DOHH2 (cell line): ENCODE results near the gene PLA2G10.

ENCODE experiments used
- H3F3A ChIP-seq: fragments of 200-600 bp; sonication (generic), shearing (Covaris generic); 2 replicates; pipeline ENCODE4 v1.6.0; 2016; ENCODE audit warnings: antibody characterized with exemption, mild to moderate bottlenecking; ENCODE audit not compliant: control insufficient read depth, insufficient read depth
- H3K27ac ChIP-seq: fragments of 200-600 bp; sonication (generic); 2 replicates; pipeline ENCODE4 v1.5.1; 2014; ENCODE audit warnings: low read depth, mild to moderate bottlenecking, low read length, moderate library complexity
- H3K27me3 ChIP-seq: fragments of 200-600 bp; sonication (generic); 2 replicates; pipeline ENCODE4 v1.6.1; 2014; ENCODE audit warnings: mild to moderate bottlenecking, low read length, mixed read lengths; ENCODE audit not compliant: control insufficient read depth
- H3K36me3 ChIP-seq: fragments of 200-600 bp; sonication (generic); 2 replicates; pipeline ENCODE4 v1.6.1; 2014; ENCODE audit warnings: mild to moderate bottlenecking, low read length, moderate library complexity, mixed read lengths; ENCODE audit not compliant: control insufficient read depth
- H3K4me1 ChIP-seq: fragments of 200-600 bp; sonication (generic); 2 replicates; pipeline ENCODE4 v1.6.1; 2014; ENCODE audit warnings: mild to moderate bottlenecking, low read length, mixed read lengths; ENCODE audit not compliant: control insufficient read depth
- H3K4me2 ChIP-seq: fragments of 200-600 bp; sonication (generic); 2 replicates; pipeline ENCODE4 v1.6.0; 2014; ENCODE audit warnings: mild to moderate bottlenecking, low read length, moderate library complexity
- H3K4me3 ChIP-seq: fragments of 200-600 bp; sonication (generic); 2 replicates; pipeline ENCODE4 v1.5.1; 2014; ENCODE audit warnings: mild to moderate bottlenecking, low read length, mixed read lengths
- H3K79me2 ChIP-seq: fragments of 200-600 bp; sonication (generic); 2 replicates; pipeline ENCODE4 v1.6.1; 2014; ENCODE audit warnings: mild to moderate bottlenecking, low read length, mixed read lengths; ENCODE audit not compliant: control insufficient read depth
- H3K9me2 ChIP-seq: fragments of 200-600 bp; sonication (generic); replicated peaks from 2 replicates; pipeline ENCODE4 v1.6.1; 2014; ENCODE audit warnings: mild to moderate bottlenecking, low read length, mixed read lengths; ENCODE audit not compliant: control insufficient read depth
- H3K9me3 ChIP-seq: fragments of 200-600 bp; sonication (generic); 2 replicates; pipeline ENCODE4 v1.6.1; 2014; ENCODE audit warnings: antibody characterized with exemption, low read length, mixed read lengths; ENCODE audit not compliant: control insufficient read depth, insufficient read depth
- H4K20me1 ChIP-seq: fragments of 200-600 bp; sonication (generic); 2 replicates; pipeline ENCODE4 v1.6.0; 2014; ENCODE audit warnings: low read depth, mild to moderate bottlenecking, antibody characterized with exemption, low read length, moderate library complexity; ENCODE audit not compliant: control insufficient read depth, insufficient read depth
- CTCF ChIP-seq: fragments of 200-600 bp; sonication (generic); IDR thresholded peaks from one replicate; pipeline ENCODE4 v1.5.1; 2014; ENCODE audit warnings: antibody characterized with exemption, mild to moderate bottlenecking, low read depth, low read length; ENCODE audit not compliant: poor library complexity, severe bottlenecking
- EZH2phosphoT487 ChIP-seq: fragments of 200-600 bp; sonication (generic); IDR thresholded peaks from 2 replicates; pipeline ENCODE4 v1.6.1; 2017; ENCODE audit warnings: borderline replicate concordance, mild to moderate bottlenecking, antibody characterized with exemption, low read length, moderate library complexity, mixed read lengths

PLA2G10 gene

GRCh38 chr16:14667347-14668266 lies 26.5 kb downstream of the PLA2G10 start:
- no peaks in the 10 kb centered on the region for H3K9me3 ChIP-seq
- H3K9me2 ChIP-seq, result no peaks in the 10 kb centered on the region
- no peak overlapping the region for H3K4me2 ChIP-seq
- no peak overlapping the region for H3K27ac ChIP-seq
- no peaks in the 10 kb centered on the region for H3K79me2 ChIP-seq
- H3K27me3 ChIP-seq, result no peaks in the 10 kb centered on the region
- H4K20me1 ChIP-seq, result no peaks in the 10 kb centered on the region
- no peak for TF ChIP-seq CTCF
- TF ChIP-seq EZH2phosphoT487, result no peak
- H3K4me3 ChIP-seq, result no peak overlapping the region
- H3K36me3 ChIP-seq, result peaks cover 66% of the 10 kb centered on the region
- peaks cover 29% of the 10 kb centered on the region for H3F3A ChIP-seq
- H3K4me1 ChIP-seq, result peaks cover 23% of the 10 kb centered on the region

DNA sequence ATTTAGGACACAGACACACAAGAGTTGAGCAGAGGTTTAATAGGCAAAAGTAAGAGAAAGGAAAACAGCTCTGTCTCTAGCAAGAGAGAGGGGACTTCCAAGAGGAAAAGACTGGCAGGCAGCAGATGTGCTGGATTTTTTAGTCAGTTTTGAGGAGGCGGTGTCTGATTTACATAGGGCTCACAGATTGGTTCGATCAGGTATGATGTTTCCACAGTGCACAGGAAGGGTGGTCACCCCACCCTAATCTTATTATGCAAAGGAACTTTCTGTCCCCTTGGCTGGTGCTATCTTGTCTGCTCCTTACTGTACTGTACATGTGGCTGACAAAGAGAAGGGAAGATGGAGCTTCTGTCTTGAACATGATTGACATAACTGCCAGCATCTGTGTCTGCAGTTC lies 36.0 kb downstream of the PLA2G10 start:
- Histone ChIP-seq H4K20me1 (no peaks in the 10 kb centered on the region), H3K79me2 (peaks cover 14% of the 10 kb centered on the region), H3K4me1 (peaks cover 25% of the 10 kb centered on the region), H3K9me2 (no peaks in the 10 kb centered on the region), H3K4me3 (peak overlapping the region; percentile 56), H3K27me3 (no peaks in the 10 kb centered on the region), H3K4me2 (peak overlapping the region; percentile 90), H3K36me3 (peaks cover 78% of the 10 kb centered on the region), H3K27ac (peak overlapping the region; percentile 87), H3K9me3 (no peaks in the 10 kb centered on the region), H3F3A (peaks cover 5% of the 10 kb centered on the region; the same call in 1 of the 2 replicates)
- TF ChIP-seq CTCF (no peak), EZH2phosphoT487 (no peak)

GRCh38 chr16:14652726-14653125 lies 41.4 kb downstream of the PLA2G10 start:
- H3K4me1 ChIP-seq, result peaks cover 11% of the 10 kb centered on the region
- H3K36me3 ChIP-seq, result peaks cover 76% of the 10 kb centered on the region
- H3K4me2 ChIP-seq, result no peak overlapping the region
- H3K9me2 ChIP-seq, result no peaks in the 10 kb centered on the region
- H3K27ac ChIP-seq, result no peak overlapping the region
- TF ChIP-seq CTCF, result no peak
- no peaks in the 10 kb centered on the region for H3K27me3 ChIP-seq
- H3K4me3 ChIP-seq, result no peak overlapping the region
- peaks cover 5% of the 10 kb centered on the region; the same call in 1 of the 2 replicates for H3F3A ChIP-seq
- peaks cover 27% of the 10 kb centered on the region for H3K79me2 ChIP-seq
- H4K20me1 ChIP-seq, result no peaks in the 10 kb centered on the region
- no peaks in the 10 kb centered on the region for H3K9me3 ChIP-seq
